Immature natural killer cell (primary cell): ENCODE measurements around the gene LRRIQ4. TPM values are rescaled to one million over a fixed set of nuclear protein-coding genes. Genes with fewer than 3 reads are reported as not detected.

Experiments
- DNase-seq, 3 donors: peaks; one replicate each; pipeline ENCODE4 v3.0.0; 2022; ENCODE audit warnings: mixed read lengths in 1 of 3
- H3K27ac Mint-ChIP-seq, 6 donors: one replicate each; pipeline ENCODE4 v1.8.0; 2020; ENCODE audit warnings: mixed read lengths in 6 of 6, mild to moderate bottlenecking in 5 of 6, inconsistent platforms in 4 of 6, moderate library complexity in 3 of 6
- H3K27me3 Mint-ChIP-seq, 3 donors: one replicate each; pipeline ENCODE4 v1.8.0; 2020 to 2021; ENCODE audit warnings: low read depth in 3 of 3, mild to moderate bottlenecking in 3 of 3, mixed read lengths in 3 of 3, moderate library complexity in 3 of 3, inconsistent platforms in 1 of 3
- H3K36me3 Mint-ChIP-seq, 3 donors: one replicate each; pipeline ENCODE4 v1.8.0; 2020; ENCODE audit warnings: mixed read lengths in 3 of 3, inconsistent platforms in 2 of 3, mild to moderate bottlenecking in 2 of 3
- H3K4me1 Mint-ChIP-seq, 2 donors: one replicate each; pipeline ENCODE4 v1.8.0; 2020; ENCODE audit warnings: inconsistent platforms in 2 of 2, mild to moderate bottlenecking in 2 of 2, mixed read lengths in 2 of 2, moderate library complexity in 1 of 2
- H3K4me3 Mint-ChIP-seq, 5 donors: one replicate each; pipeline ENCODE4 v1.8.0; 2020; ENCODE audit warnings: mild to moderate bottlenecking in 5 of 5, mixed read lengths in 5 of 5, inconsistent platforms in 3 of 5, moderate library complexity in 3 of 5
- H3K9me3 Mint-ChIP-seq, 6 donors: one replicate each; pipeline ENCODE4 v1.8.0; 2020; ENCODE audit warnings: mild to moderate bottlenecking in 6 of 6, mixed read lengths in 6 of 6, inconsistent platforms in 4 of 6, moderate library complexity in 3 of 6
- polyA plus RNA-seq, 3 donors: library from polyadenylated mRNA; unstranded; fragments of 300-500 nt; fragmentation: Illumina TruSeq; gene quantifications; one replicate each; pipeline ENCODE4 v1.2.3, GENCODE V29; 2021

LRRIQ4 gene
- polyA plus RNA-seq, 3 donors from 2014 or later: not detected

DNA sequence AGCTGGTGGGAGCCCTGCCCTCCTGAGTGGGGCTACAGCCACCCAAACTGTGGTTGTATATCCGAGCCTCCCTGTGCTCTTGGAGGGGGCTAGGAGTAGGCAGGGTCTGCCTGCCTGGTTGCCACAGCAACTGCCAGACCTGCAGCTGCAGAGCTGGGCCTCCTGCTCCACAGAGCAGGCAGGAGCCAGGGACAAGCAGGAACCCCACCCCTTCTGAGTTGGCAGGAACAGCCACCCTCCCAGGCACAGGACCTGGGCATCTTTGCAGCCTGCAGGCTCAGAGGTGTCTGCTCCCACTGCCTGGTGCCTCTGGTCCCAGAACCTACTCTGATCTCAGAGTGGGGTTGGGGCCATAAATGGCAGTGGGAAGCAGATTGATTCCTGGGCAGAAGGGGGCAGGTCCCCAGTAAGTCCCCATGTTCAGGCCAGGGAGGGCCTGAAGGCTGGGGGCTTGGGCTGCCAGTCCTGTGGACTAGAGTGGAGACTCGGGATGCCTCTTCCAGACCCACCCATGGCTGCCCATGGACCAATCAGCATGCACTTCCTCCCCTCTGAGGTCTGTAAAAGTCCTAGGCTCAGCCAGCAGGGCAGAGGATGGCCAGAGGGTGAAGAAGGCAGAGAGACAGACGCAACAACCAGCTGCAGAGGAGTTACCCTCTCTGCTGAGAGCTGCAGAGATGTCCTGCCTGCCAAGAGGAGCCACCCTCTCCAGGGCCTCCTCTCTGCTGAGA is 67.3 kb downstream of the LRRIQ4 start:
- no peaks in the 10 kb centered on the region for H3K36me3 Mint-ChIP-seq
- H3K9me3 Mint-ChIP-seq: no peaks in the 10 kb centered on the region
- no peak for DNase-seq
- H3K27me3 Mint-ChIP-seq: peaks cover 0 to 4% (median 0%) of the 10 kb centered on the region in 3 donors
- no peak overlapping the region for H3K4me3 Mint-ChIP-seq
- no peaks in the 10 kb centered on the region for H3K4me1 Mint-ChIP-seq
- no peak overlapping the region for H3K27ac Mint-ChIP-seq

DNA sequence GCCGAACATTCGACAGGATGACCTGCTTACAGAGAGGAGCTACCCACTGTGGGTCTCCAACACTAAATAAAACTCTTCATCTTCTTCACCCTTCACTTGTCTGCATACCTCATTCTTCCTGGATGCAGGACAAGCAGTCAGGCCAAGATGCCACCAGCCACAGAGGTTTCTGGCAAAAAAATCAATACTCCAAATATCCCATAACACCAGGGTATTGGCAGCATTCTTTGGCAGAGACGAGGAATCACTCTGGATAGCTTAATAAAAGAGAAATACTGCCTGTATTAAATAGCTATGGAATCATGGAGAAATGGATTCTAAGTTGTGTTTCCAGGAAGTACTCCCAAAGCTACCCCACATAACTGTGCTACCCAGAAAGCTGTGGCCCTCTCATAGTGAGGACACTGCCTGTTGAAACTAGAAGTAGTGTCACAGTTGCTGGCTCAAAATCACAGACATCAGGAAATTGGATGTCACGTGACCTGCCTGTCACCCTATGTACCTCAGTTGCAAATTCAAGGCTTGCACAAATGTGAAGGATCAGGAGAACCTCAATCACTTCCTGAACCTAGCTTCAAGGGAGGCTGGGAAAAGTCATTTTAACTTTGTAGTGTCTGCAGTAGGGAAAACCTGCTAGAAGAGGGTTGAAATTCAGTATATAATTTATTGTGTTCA is 68.0 kb downstream of the LRRIQ4 start:
- Mint-ChIP-seq H3K4me1 (no peaks in the 10 kb centered on the region), H3K27ac (no peak overlapping the region), H3K27me3 (peaks cover 0 to 4% (median 0%) of the 10 kb centered on the region in 3 donors), H3K9me3 (no peaks in the 10 kb centered on the region), H3K36me3 (no peaks in the 10 kb centered on the region), H3K4me3 (no peak overlapping the region)
- DNase-seq: no peak

DNA sequence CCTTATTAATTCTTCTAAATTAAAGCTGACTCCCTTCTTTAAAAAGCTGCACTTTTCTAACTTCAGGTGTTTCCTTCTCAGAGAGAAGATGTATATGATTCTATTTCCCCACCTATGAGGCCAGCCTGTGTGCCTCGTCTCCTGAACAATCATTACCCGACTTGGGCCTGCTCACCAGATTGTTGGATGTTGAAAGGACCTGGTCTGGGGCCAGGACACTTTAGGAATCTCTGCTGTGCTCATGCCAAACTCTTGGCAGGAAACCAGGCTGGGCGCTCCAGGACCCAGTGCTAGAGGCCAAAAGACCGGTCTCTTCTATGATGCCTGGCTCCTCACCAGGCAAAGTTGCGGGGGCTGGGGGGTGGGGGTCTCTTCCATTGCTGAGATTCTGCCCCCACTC is 74.0 kb downstream of the LRRIQ4 start:
- Mint-ChIP-seq H3K4me1 (no peaks in the 10 kb centered on the region), H3K27me3 (peaks cover 0 to 3% (median 2%) of the 10 kb centered on the region in 3 donors), H3K9me3 (no peaks in the 10 kb centered on the region), H3K27ac (no peak overlapping the region), H3K4me3 (no peak overlapping the region), H3K36me3 (no peaks in the 10 kb centered on the region)
- DNase-seq: no peak

Other genes with a start within 250 kb of the LRRIQ4 start
- gene MECOM, start 149.2 kb upstream of the LRRIQ4 start, polyA plus RNA-seq: not detected
- gene TERC, start 47.8 kb upstream of the LRRIQ4 start, polyA plus RNA-seq: under 1 TPM in 1 of 3 donors, not detected in 2; 0.76 TPM
- under 1 TPM; 0.42 to 0.67 (median 0.47) TPM for gene ACTRT3, start 43.3 kb upstream of the LRRIQ4 start, polyA plus RNA-seq
- 10 to 100 TPM; 15.1 to 24.9 (median 17.9) TPM for gene MYNN, start 39.5 kb upstream of the LRRIQ4 start, polyA plus RNA-seq
- under 1 TPM in 2 of 3 donors, not detected in 1; 0.30 to 0.40 TPM for gene LRRC34, start within 50 bp of the LRRIQ4 start, polyA plus RNA-seq
- gene LRRC31, start 57.1 kb downstream of the LRRIQ4 start, polyA plus RNA-seq: not detected
- not detected for gene SAMD7, start 98.7 kb downstream of the LRRIQ4 start, polyA plus RNA-seq
- 100 to 1,000 TPM; 128 to 155 (median 130) TPM for gene SEC62, start 153.9 kb downstream of the LRRIQ4 start, polyA plus RNA-seq
- gene GPR160, start 225.1 kb downstream of the LRRIQ4 start, polyA plus RNA-seq: 1 to 10 TPM; 3.4 to 3.7 (median 3.6) TPM